Measurements from ENCODE around the gene DCLK3. TPM values are rescaled to one million over a fixed set of nuclear protein-coding genes. Genes with fewer than 3 reads are reported as not detected.

DCLK3 gene
- total and polyA plus RNA-seq, 2 of the 8 experiments (the other 6 are each of a cell fraction or from before 2014, with no cell fraction given), result 0.27 to 0.63 TPM

DNA sequence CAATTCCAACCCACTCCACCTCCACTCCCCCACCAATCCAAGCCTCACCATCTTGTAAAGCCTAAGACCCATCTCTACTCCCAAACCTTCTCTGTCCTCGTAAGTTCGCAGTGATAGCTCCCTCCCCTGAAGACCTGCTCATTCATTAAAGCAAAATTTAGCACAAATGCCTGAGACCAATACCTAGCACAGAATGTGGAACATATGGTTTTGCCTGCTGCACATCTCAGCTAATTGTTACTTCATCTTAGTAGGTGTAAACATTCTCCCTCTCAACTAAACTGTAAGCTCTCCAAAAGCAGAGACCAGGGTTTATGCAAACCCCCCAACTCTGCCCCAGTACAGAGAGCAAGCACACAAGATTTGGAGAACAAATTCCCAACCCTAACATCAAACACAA is 20.5 kb downstream of the DCLK3 start:
- no peak overlapping the region for H2BK20ac ChIP-seq (ENCODE audit: low read length)
- CTCF ChIA-PET (ENCODE audit: partially characterized antibody), result interaction anchor here (0.8 to 6.0 kb wide), 9 partner anchors 8 to 125 kb away, joined by 3 to 38 read pairs (median 4); no protein-coding TSS in a partner anchor

More for the DNA sequence above, 20.5 kb downstream of the DCLK3 start:
- Histone ChIP-seq H2AK5ac (ENCODE audit: low read depth, low read length) (no peak overlapping the region), H2BK5ac (ENCODE audit: low read depth, low read length) (no peak overlapping the region), H2BK120ac (replicated peaks; ENCODE audit: low read depth, low read length) (no peak overlapping the region), H3K56ac (replicated peaks; ENCODE audit: insufficient read length, low read depth, low read length) (no peak overlapping the region), H3K14ac (ENCODE audit: insufficient read length) (no peak overlapping the region), H3K9ac (replicated peaks in 1 of 4; ENCODE audit: extremely low read depth in 1 of 4, low read depth in 3 of 4, low read length in 3 of 4) (no peak overlapping the region), H3K18ac (ENCODE audit: extremely low read depth, low read length) (no peak overlapping the region), H3K79me2 (ENCODE audit: control insufficient read depth in 1 of 2, insufficient read depth in 2 of 2, low read length in 2 of 2) (no peaks in the 10 kb centered on the region), H4K20me1 (replicated peaks in 1 of 2; ENCODE audit: control insufficient read depth in 1 of 2, insufficient read depth in 2 of 2, low read length in 2 of 2) (no peaks in the 10 kb centered on the region), H3K27ac (ENCODE audit: low read depth, low read length) (no peak overlapping the region), H3K23me2 (ENCODE audit: low read depth, low read length) (no peaks in the 10 kb centered on the region; the same call in 1 of the 2 replicates), H3K9me3 (ENCODE audit: insufficient read depth in 2 of 2, low read depth in 1 of 2, low read length in 1 of 2) (no peaks in the 10 kb centered on the region), H2BK12ac (ENCODE audit: low read depth, low read length) (no peak overlapping the region), H3K36me3 (ENCODE audit: control insufficient read depth in 2 of 4, insufficient read depth in 4 of 4, low read length in 3 of 4) (no peaks in the 10 kb centered on the region), H3K4ac (replicated peaks; ENCODE audit: insufficient read length, low read depth, low read length) (no peak overlapping the region), H3K4me3 (ENCODE audit: extremely low read depth in 1 of 4, insufficient read depth in 2 of 4, low read depth in 3 of 4, low read length in 4 of 4) (no peak overlapping the region), H3K79me1 (ENCODE audit: low read depth, low read length) (no peaks in the 10 kb centered on the region), H3K4me2 (ENCODE audit: insufficient read depth in 1 of 2, low read depth in 2 of 2, low read length in 2 of 2) (no peak overlapping the region), H4K91ac (replicated peaks; ENCODE audit: insufficient read length, low read length) (no peak overlapping the region), H2BK15ac (ENCODE audit: low read length) (no peak overlapping the region), H3K27me3 (replicated peaks in 1 of 4; ENCODE audit: control insufficient read depth in 3 of 4, extremely low read depth in 1 of 4, insufficient read depth in 3 of 4, low read length in 3 of 4) (no peaks in the 10 kb centered on the region), H3K23ac (ENCODE audit: insufficient read length) (no peak overlapping the region), H3K4me1 (replicated peaks in 1 of 4; ENCODE audit: control insufficient read depth in 3 of 4, insufficient read depth in 4 of 4, low read length in 3 of 4) (no peaks in the 10 kb centered on the region), H4K8ac (ENCODE audit: extremely low read depth, insufficient read depth, low read length) (no peak overlapping the region), H4K5ac (ENCODE audit: insufficient read length, low read depth, low read length) (no peak overlapping the region), H2AFZ (ENCODE audit: low read length) (no peak overlapping the region)
- DNase-seq (ENCODE audit: low read depth in 1 of 2, low spot score in 2 of 2), result no peak
- FAIRE-seq, result no peak
- 71% methylated on average over 2 of the region's 2 CpGs; no CpG with 5 or more reads in 1 of the 2 experiments for WGBS, 2 experiments (ENCODE audit: extremely low coverage in 1 of 2, insufficient coverage in 1 of 2, insufficient read length in 1 of 2, insufficient replicate concordance in 2 of 2, low coverage in 1 of 2, low lambda C conversion rate in 2 of 2, missing lambda C conversion rate in 1 of 2)
- TF ChIP-seq SAP30 (IDR thresholded peaks at IDR 0.05; ENCODE audit: insufficient read depth, insufficient replicate concordance, low read length) (no peak), BRCA1 (IDR thresholded peaks at IDR 0.05; ENCODE audit: low read depth, low read length) (no peak), SUZ12 (IDR thresholded peaks at IDR 0.05; ENCODE audit: low read length) (no peak), ZNF274 (IDR thresholded peaks at IDR 0.05; ENCODE audit: borderline replicate concordance, extremely low read depth, low read length) (no peak), RNF2 (IDR thresholded peaks at IDR 0.05; ENCODE audit: borderline replicate concordance, low read depth, low read length, missing control alignments, poor library complexity, severe bottlenecking) (no peak), SIN3A (conservative IDR thresholded peaks at IDR 0.05 in 1 of 2, IDR thresholded peaks at IDR 0.05 in 1 of 2; ENCODE audit: low read depth in 1 of 2, low read length in 2 of 2) (no peak)
- POLR2A ChIA-PET (ENCODE audit: partially characterized antibody), result no interaction called here
